ENCODE data around the gene NF1. TPM values are rescaled to one million over a fixed set of nuclear protein-coding genes. Genes with fewer than 3 reads are reported as not detected.
A peak's percentile ranks its signal among the peaks of the same experiment; 100 is the strongest.

NF1 gene
- total RNA-seq, 1 experiment from 2014 or later: 164 TPM

DNA sequence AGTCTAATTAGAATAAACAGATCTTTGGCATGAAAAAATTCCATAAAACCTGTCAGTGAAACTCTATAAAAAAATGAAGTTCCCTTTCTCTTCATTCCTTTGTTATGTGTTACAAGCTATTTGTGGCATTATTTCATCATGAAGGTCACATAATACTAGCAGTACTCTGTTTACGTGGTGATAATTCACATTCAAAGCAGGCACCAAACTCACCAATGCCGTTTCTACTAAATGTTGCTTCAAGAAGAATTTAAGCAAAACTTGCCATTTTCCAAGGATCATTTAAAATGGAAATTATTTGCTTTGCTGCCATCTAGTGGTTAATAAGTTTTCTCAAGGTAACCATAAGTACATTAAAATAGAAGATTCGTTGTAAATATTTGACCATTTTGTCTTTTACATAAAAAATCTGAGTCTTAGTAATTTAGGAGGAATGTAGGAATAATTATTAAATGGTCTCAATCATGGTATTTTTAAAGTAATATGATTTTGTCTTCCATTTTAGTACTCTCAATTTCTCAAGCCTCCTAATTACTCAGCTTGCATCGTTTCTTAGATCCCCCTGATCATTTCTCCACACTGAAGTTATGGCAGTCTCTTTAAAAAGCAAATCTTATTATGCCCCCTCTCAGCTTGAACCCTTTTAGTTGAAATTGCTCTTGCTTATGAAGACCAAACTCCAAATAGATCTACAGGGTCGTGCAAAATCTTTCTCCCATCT lies 121.4 kb downstream of the NF1 start:
- peak; percentile 89 for DNase-seq
- no peak overlapping the region for H3K4me3 ChIP-seq (ENCODE audit: low read length)
- H3K4me1 ChIP-seq (ENCODE audit: low read length): peaks cover 22% of the 10 kb centered on the region
- no peaks in the 10 kb centered on the region for H4K20me1 ChIP-seq (ENCODE audit: insufficient read depth, low read depth, low read length)
- no peaks in the 10 kb centered on the region for H3K27me3 ChIP-seq (ENCODE audit: low read length)
- H3K4me2 ChIP-seq (ENCODE audit: low read depth, low read length, poor library complexity, severe bottlenecking): no peak overlapping the region
- no peaks in the 10 kb centered on the region for H3K9me3 ChIP-seq (ENCODE audit: low read length)
- no peak overlapping the region for H3K9ac ChIP-seq (ENCODE audit: low read length)
- H3K36me3 ChIP-seq (ENCODE audit: insufficient read depth, low read length): peaks cover 44% of the 10 kb centered on the region; the same call in 1 of the 2 replicates
- peak overlapping the region; percentile 14; the same call in 1 of the 2 replicates for H3K27ac ChIP-seq (ENCODE audit: low read length)
- no peak overlapping the region for H2AFZ ChIP-seq (ENCODE audit: low read length)
- H3K79me2 ChIP-seq (ENCODE audit: low read length): peaks cover 36% of the 10 kb centered on the region
- no peaks in the 10 kb centered on the region for H3K9me2 ChIP-seq (replicated peaks; ENCODE audit: insufficient read depth, low read length)

- no peak for DNase-seq
- no peak overlapping the region for H3K9ac ChIP-seq (ENCODE audit: low read length)
- H3K27me3 ChIP-seq (ENCODE audit: low read length): no peaks in the 10 kb centered on the region
- no peaks in the 10 kb centered on the region for H3K9me2 ChIP-seq (replicated peaks; ENCODE audit: insufficient read depth, low read length)
- H4K20me1 ChIP-seq (ENCODE audit: insufficient read depth, low read depth, low read length): no peaks in the 10 kb centered on the region
- no peak overlapping the region for H3K4me3 ChIP-seq (ENCODE audit: low read length)
- H3K4me2 ChIP-seq (ENCODE audit: low read depth, low read length, poor library complexity, severe bottlenecking): no peak overlapping the region
- H3K9me3 ChIP-seq (ENCODE audit: low read length): no peaks in the 10 kb centered on the region
- no peak overlapping the region for H2AFZ ChIP-seq (ENCODE audit: low read length)
- H3K79me2 ChIP-seq (ENCODE audit: low read length): peaks cover 32% of the 10 kb centered on the region
- H3K4me1 ChIP-seq (ENCODE audit: low read length): peaks cover 59% of the 10 kb centered on the region
- H3K27ac ChIP-seq (ENCODE audit: low read length): peak overlapping the region; percentile 54; the same call in 1 of the 2 replicates
- H3K36me3 ChIP-seq (ENCODE audit: insufficient read depth, low read length): peaks cover 60% of the 10 kb centered on the region
Observed at GRCh38 chr17:31224366-31224765, 129.6 kb downstream of the NF1 start.

DNA sequence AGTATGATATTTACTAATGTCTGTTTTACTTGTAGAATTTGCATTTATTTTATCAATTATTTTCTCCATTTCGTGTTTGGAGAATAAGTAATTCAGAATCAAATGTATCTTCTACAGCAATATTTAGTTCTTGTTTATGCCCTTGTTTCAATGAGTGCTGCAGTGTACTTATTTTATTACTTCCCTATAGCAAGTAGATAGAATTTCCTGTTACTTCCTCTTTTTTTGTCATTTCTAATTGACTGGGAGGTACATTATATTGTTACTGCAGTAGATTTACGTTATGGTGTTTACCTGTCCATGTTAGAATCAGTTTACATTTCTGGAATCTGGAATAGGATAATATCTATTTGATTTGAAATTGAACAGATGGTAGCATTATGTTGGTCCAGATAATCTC lies 131.1 kb downstream of the NF1 start:
- Histone ChIP-seq H4K20me1 (ENCODE audit: insufficient read depth, low read depth, low read length) (no peaks in the 10 kb centered on the region), H3K27ac (ENCODE audit: low read length) (peak overlapping the region; percentile 54), H3K79me2 (ENCODE audit: low read length) (peaks cover 22% of the 10 kb centered on the region), H3K36me3 (ENCODE audit: insufficient read depth, low read length) (peaks cover 62% of the 10 kb centered on the region), H3K9me3 (ENCODE audit: low read length) (no peaks in the 10 kb centered on the region), H3K9ac (ENCODE audit: low read length) (no peak overlapping the region), H3K4me2 (ENCODE audit: low read depth, low read length, poor library complexity, severe bottlenecking) (peak overlapping the region; percentile 41), H3K27me3 (ENCODE audit: low read length) (no peaks in the 10 kb centered on the region), H3K4me3 (ENCODE audit: low read length) (no peak overlapping the region), H3K4me1 (ENCODE audit: low read length) (peaks cover 52% of the 10 kb centered on the region), H2AFZ (ENCODE audit: low read length) (no peak overlapping the region), H3K9me2 (replicated peaks; ENCODE audit: insufficient read depth, low read length) (no peaks in the 10 kb centered on the region)
- DNase-seq: peak; percentile 72

DNA sequence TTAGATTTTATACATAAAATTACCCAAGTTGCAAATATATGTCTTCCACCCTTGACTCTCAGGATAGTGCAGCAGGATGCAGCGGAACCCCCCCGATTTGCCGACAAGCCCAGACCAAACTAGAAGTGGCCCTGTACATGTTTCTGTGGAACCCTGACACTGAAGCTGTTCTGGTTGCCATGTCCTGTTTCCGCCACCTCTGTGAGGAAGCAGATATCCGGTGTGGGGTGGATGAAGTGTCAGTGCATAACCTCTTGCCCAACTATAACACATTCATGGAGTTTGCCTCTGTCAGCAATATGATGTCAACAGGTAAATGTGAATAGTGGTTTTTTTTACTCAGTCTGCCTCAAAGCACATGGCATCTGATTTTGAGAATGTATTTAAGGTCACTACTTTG lies 131.6 kb downstream of the NF1 start:
- Histone ChIP-seq H3K27ac (ENCODE audit: low read length) (peak overlapping the region; percentile 54; the same call in 1 of the 2 replicates), H3K9me2 (replicated peaks; ENCODE audit: insufficient read depth, low read length) (no peaks in the 10 kb centered on the region), H3K36me3 (ENCODE audit: insufficient read depth, low read length) (peaks cover 62% of the 10 kb centered on the region), H3K9me3 (ENCODE audit: low read length) (no peaks in the 10 kb centered on the region), H4K20me1 (ENCODE audit: insufficient read depth, low read depth, low read length) (no peaks in the 10 kb centered on the region), H2AFZ (ENCODE audit: low read length) (no peak overlapping the region), H3K79me2 (ENCODE audit: low read length) (peaks cover 19% of the 10 kb centered on the region), H3K4me1 (ENCODE audit: low read length) (peaks cover 54% of the 10 kb centered on the region), H3K9ac (ENCODE audit: low read length) (no peak overlapping the region), H3K27me3 (ENCODE audit: low read length) (no peaks in the 10 kb centered on the region), H3K4me3 (ENCODE audit: low read length) (no peak overlapping the region), H3K4me2 (ENCODE audit: low read depth, low read length, poor library complexity, severe bottlenecking) (no peak overlapping the region)
- DNase-seq: no peak

DNA sequence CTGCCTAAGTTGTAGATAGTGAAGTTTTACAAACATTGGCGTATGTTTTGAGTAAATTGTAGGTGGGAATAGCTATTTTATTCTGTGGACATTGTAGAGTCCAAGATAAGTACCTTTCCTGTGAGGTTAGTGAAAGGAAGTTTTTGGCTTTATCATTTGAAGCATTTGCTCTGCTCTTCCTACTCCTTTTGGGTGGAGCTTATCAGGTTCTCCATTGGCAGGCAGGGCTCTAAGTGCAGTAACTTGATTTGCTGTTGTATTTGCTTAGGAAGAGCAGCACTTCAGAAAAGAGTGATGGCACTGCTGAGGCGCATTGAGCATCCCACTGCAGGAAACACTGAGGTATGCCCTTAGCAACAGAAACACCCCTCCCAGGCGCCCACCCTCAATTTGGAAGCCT lies 132.2 kb downstream of the NF1 start:
- peaks cover 63% of the 10 kb centered on the region for H3K36me3 ChIP-seq (ENCODE audit: insufficient read depth, low read length)
- H3K27ac ChIP-seq (ENCODE audit: low read length): no peak overlapping the region
- H3K27me3 ChIP-seq (ENCODE audit: low read length): no peaks in the 10 kb centered on the region
- H3K79me2 ChIP-seq (ENCODE audit: low read length): peaks cover 16% of the 10 kb centered on the region
- no peak overlapping the region for H3K4me2 ChIP-seq (ENCODE audit: low read depth, low read length, poor library complexity, severe bottlenecking)
- H3K9me2 ChIP-seq (replicated peaks; ENCODE audit: insufficient read depth, low read length): no peaks in the 10 kb centered on the region
- DNase-seq: no peak
- no peaks in the 10 kb centered on the region for H4K20me1 ChIP-seq (ENCODE audit: insufficient read depth, low read depth, low read length)
- no peak overlapping the region for H2AFZ ChIP-seq (ENCODE audit: low read length)
- peaks cover 51% of the 10 kb centered on the region for H3K4me1 ChIP-seq (ENCODE audit: low read length)
- no peaks in the 10 kb centered on the region for H3K9me3 ChIP-seq (ENCODE audit: low read length)
- no peak overlapping the region for H3K4me3 ChIP-seq (ENCODE audit: low read length)
- no peak overlapping the region for H3K9ac ChIP-seq (ENCODE audit: low read length)

- Histone ChIP-seq H3K27ac (ENCODE audit: low read length) (peak overlapping the region; percentile 28; the same call in 1 of the 2 replicates), H3K9me3 (ENCODE audit: low read length) (no peaks in the 10 kb centered on the region), H3K4me3 (ENCODE audit: low read length) (no peak overlapping the region), H2AFZ (ENCODE audit: low read length) (no peak overlapping the region), H3K4me2 (ENCODE audit: low read depth, low read length, poor library complexity, severe bottlenecking) (no peak overlapping the region), H3K9me2 (replicated peaks; ENCODE audit: insufficient read depth, low read length) (no peaks in the 10 kb centered on the region), H3K4me1 (ENCODE audit: low read length) (peaks cover 9% of the 10 kb centered on the region), H3K36me3 (ENCODE audit: insufficient read depth, low read length) (peaks cover 72% of the 10 kb centered on the region), H3K79me2 (ENCODE audit: low read length) (no peaks in the 10 kb centered on the region; the same call in 1 of the 2 replicates), H3K9ac (ENCODE audit: low read length) (no peak overlapping the region), H3K27me3 (ENCODE audit: low read length) (no peaks in the 10 kb centered on the region), H4K20me1 (ENCODE audit: insufficient read depth, low read depth, low read length) (no peaks in the 10 kb centered on the region)
- DNase-seq: peak; percentile 53
Observed at GRCh38 chr17:31231852-31232251, 137.1 kb downstream of the NF1 start.

GRCh38 chr17:31235110-31235509 lies 140.3 kb downstream of the NF1 start:
- no peaks in the 10 kb centered on the region for H3K9me3 ChIP-seq (ENCODE audit: low read length)
- H3K4me3 ChIP-seq (ENCODE audit: low read length): no peak overlapping the region
- no peaks in the 10 kb centered on the region for H3K9me2 ChIP-seq (replicated peaks; ENCODE audit: insufficient read depth, low read length)
- H3K79me2 ChIP-seq (ENCODE audit: low read length): no peaks in the 10 kb centered on the region; the same call in 1 of the 2 replicates
- no peak overlapping the region for H3K4me2 ChIP-seq (ENCODE audit: low read depth, low read length, poor library complexity, severe bottlenecking)
- no peak overlapping the region for H3K9ac ChIP-seq (ENCODE audit: low read length)
- H2AFZ ChIP-seq (ENCODE audit: low read length): no peak overlapping the region
- H4K20me1 ChIP-seq (ENCODE audit: insufficient read depth, low read depth, low read length): no peaks in the 10 kb centered on the region
- H3K27ac ChIP-seq (ENCODE audit: low read length): no peak overlapping the region
- peaks cover 9% of the 10 kb centered on the region for H3K4me1 ChIP-seq (ENCODE audit: low read length)
- no peak for DNase-seq
- H3K36me3 ChIP-seq (ENCODE audit: insufficient read depth, low read length): peaks cover 62% of the 10 kb centered on the region
- H3K27me3 ChIP-seq (ENCODE audit: low read length): no peaks in the 10 kb centered on the region

- Histone ChIP-seq H2AFZ (ENCODE audit: low read length) (no peak overlapping the region), H3K4me1 (ENCODE audit: low read length) (peaks cover 5% of the 10 kb centered on the region), H3K9me2 (replicated peaks; ENCODE audit: insufficient read depth, low read length) (no peaks in the 10 kb centered on the region), H3K9ac (ENCODE audit: low read length) (no peak overlapping the region), H3K4me2 (ENCODE audit: low read depth, low read length, poor library complexity, severe bottlenecking) (no peak overlapping the region), H3K36me3 (ENCODE audit: insufficient read depth, low read length) (peaks cover 65% of the 10 kb centered on the region), H3K4me3 (ENCODE audit: low read length) (no peak overlapping the region), H3K27me3 (ENCODE audit: low read length) (no peaks in the 10 kb centered on the region), H3K27ac (ENCODE audit: low read length) (no peak overlapping the region), H3K79me2 (ENCODE audit: low read length) (no peaks in the 10 kb centered on the region), H3K9me3 (ENCODE audit: low read length) (no peaks in the 10 kb centered on the region), H4K20me1 (ENCODE audit: insufficient read depth, low read depth, low read length) (no peaks in the 10 kb centered on the region)
- no peak for DNase-seq
Observed at GRCh38 chr17:31236137-31236536, 141.4 kb downstream of the NF1 start.

All from Karpas-422 (cell line).